Measurements from ENCODE around the gene KIF18A. TPM values are rescaled to one million over a fixed set of nuclear protein-coding genes. Genes with fewer than 3 reads are reported as not detected.

Gene KIF18A
- total RNA-seq, 1 donor from 2014 or later = 0.79 TPM

DNA sequence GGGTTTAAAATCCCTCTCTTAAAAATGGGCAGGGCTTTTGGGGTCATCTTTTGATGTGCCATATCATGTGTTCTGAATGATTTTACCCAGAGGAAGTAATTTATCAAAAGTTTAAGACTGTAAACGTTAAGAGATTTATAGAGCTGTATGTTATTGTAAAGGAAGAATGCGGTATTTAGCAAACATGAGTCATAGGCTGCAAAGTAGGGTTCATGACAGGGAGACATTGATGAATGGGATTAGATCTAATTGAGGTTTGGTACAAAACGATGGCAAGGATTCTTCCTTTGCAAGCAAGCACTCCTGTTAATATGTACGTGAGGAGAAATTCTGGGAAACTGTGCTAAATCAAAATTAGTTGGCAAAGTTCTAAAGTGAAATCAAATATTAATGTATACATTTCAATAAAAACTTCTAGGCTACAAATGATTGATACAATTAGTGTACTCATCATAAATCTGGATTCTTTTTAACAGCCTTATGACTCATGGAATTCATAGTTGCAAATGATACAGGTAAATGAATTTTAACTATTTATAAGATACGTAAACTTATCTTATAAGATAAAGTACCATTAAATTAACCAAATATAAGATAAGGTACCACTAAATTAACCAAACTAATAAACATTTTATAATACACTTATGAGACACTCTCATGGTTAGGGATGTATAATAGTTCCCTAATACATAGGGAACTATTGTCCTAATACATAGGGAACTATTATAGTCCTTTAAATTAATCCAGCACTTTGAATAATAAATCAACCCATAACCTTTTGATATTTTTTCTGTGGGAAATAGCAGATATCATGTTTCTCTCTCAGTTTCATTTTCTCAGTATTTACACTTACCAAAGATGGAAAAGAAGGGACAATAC, 58.4 kb downstream of the KIF18A start:
- TF ChIP-seq, protein P1, sequence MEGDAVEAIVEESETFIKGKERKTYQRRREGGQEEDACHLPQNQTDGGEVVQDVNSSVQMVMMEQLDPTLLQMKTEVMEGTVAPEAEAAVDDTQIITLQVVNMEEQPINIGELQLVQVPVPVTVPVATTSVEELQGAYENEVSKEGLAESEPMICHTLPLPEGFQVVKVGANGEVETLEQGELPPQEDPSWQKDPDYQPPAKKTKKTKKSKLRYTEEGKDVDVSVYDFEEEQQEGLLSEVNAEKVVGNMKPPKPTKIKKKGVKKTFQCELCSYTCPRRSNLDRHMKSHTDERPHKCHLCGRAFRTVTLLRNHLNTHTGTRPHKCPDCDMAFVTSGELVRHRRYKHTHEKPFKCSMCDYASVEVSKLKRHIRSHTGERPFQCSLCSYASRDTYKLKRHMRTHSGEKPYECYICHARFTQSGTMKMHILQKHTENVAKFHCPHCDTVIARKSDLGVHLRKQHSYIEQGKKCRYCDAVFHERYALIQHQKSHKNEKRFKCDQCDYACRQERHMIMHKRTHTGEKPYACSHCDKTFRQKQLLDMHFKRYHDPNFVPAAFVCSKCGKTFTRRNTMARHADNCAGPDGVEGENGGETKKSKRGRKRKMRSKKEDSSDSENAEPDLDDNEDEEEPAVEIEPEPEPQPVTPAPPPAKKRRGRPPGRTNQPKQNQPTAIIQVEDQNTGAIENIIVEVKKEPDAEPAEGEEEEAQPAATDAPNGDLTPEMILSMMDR (IDR thresholded peaks at IDR 0.05; ENCODE audit: insufficient read depth, low read length, severe bottlenecking) = no peak
- DNase-seq (ENCODE audit: low read depth) (peak; percentile 38), FAIRE-seq (no peak)
- H3K27me3 ChIP-seq (ENCODE audit: control insufficient read depth, insufficient read depth, low read length) = no peaks in the 10 kb centered on the region
- no peaks in the 10 kb centered on the region for H3K36me3 ChIP-seq (ENCODE audit: control insufficient read depth, insufficient read depth, low read length)
- no peak overlapping the region for H3K4me3 ChIP-seq (ENCODE audit: low read depth, low read length)

DNA sequence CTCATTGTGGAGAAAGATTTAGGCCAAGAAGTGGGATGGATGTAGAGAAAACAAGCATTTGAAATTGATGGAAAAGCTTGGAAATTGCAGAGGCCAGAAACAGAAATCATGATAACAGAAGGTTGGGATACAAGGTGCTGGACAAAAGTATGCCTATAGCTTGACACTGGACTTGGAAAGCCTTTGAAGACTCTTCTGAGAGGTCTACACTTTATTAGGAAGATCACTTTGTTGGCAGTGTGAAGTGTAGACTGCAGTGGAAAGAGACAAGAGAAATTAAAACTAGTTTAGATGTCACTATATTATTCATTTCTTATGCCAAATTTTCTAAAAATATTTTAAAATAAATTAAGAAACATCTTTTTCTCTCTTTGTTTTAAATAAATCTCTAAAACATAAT, 59.1 kb downstream of the KIF18A start:
- Histone ChIP-seq H3K27me3 (ENCODE audit: control insufficient read depth, insufficient read depth, low read length) (no peaks in the 10 kb centered on the region), H3K36me3 (ENCODE audit: control insufficient read depth, insufficient read depth, low read length) (no peaks in the 10 kb centered on the region), H3K4me3 (ENCODE audit: low read depth, low read length) (no peak overlapping the region)
- FAIRE-seq = no peak
- TF ChIP-seq, protein P1 (IDR thresholded peaks at IDR 0.05; ENCODE audit: insufficient read depth, low read length, severe bottlenecking) = no peak
- DNase-seq (ENCODE audit: low read depth) = no peak

DNA sequence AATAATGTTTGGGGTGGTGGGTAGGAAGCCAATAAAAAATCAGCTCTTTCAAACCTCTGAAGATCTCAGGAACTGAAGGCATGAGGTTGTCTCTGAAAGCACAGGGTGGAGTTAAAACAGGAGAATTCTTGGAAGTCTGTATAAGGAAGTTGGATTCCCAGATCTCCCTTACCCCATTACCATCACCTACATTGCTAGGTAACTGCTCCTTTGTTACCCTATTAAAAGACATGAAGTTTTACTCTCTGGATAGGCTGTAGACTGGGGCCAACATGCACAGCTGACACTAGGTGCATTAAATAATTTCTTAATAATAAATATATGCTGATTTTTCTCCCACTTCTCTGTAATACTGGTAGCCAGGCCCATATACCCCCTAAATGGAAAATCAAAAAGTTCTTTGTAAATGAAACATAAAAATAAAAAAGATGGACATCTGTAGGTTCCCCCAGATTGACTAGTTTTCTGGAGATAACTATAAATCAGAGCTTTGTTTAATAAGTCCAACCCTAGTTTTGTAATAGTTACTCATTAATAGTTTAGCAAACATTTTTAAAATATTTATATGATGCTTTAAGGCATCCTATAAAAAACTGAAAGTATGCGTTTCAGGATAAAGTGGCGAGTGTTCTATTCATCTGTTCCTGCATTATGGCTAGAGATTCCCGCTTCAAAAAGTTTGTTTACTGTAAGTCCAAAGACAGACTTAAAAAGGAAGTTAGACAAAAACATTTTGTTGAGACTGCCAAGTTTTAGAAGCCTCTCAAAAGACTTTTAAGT, 63.8 kb downstream of the KIF18A start:
- TF ChIP-seq, protein P1 (IDR thresholded peaks at IDR 0.05; ENCODE audit: insufficient read depth, low read length, severe bottlenecking) = no peak
- FAIRE-seq = no peak
- H3K27me3 ChIP-seq (ENCODE audit: control insufficient read depth, insufficient read depth, low read length) = no peaks in the 10 kb centered on the region
- DNase-seq (ENCODE audit: low read depth) = no peak
- H3K4me3 ChIP-seq (ENCODE audit: low read depth, low read length) = no peak overlapping the region
- H3K36me3 ChIP-seq (ENCODE audit: control insufficient read depth, insufficient read depth, low read length) = no peaks in the 10 kb centered on the region

DNA sequence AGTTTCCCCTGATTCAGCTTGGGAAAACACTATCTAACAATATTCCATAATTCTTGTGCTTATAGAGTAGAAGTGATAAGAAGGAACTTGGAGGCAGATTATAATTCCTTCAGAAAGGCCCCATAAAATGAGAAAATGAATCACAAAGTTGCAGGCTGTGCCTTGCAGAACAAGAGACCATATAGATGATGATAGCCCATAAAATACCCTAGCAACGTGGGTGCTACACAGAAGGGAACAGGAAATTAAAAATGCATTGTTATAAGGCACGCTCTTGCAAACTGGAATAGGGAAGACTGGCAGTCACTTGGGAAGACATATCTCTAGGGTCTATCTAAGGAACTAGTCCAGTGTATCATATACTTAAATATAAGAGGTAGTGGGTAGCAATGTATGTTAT, 67.6 kb downstream of the KIF18A start:
- DNase-seq (ENCODE audit: low read depth) = no peak
- FAIRE-seq = no peak
- no peaks in the 10 kb centered on the region for H3K36me3 ChIP-seq (ENCODE audit: control insufficient read depth, insufficient read depth, low read length)

DNA sequence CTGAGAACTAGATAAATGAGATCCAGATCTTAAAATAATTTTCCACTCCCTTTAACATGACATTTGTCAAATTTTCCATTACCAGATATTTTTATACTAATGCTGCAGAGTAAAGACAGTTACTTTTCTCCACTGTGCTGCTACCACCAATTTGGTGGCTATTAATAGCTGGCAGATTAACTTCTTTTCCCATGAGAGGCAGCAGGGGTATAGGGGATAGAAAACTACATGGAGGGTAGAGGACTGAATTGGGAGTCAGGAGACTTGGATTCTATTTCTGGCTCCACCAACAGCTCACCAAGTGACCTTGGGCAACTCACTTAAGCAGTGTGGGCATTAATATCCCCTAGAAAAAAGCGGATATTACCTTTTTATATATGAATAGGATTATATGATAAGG, 69.2 kb downstream of the KIF18A start:
- FAIRE-seq (no peak), DNase-seq (ENCODE audit: low read depth) (no peak)
- no peaks in the 10 kb centered on the region for H3K36me3 ChIP-seq (ENCODE audit: control insufficient read depth, insufficient read depth, low read length)
- no peak overlapping the region for H3K4me3 ChIP-seq (ENCODE audit: low read depth, low read length)
- TF ChIP-seq, protein P1 (IDR thresholded peaks at IDR 0.05; ENCODE audit: insufficient read depth, low read length, severe bottlenecking) = no peak
- no peaks in the 10 kb centered on the region for H3K27me3 ChIP-seq (ENCODE audit: control insufficient read depth, insufficient read depth, low read length)

More for the DNA sequence above, 67.6 kb downstream of the KIF18A start:
- TF ChIP-seq, protein P1 (IDR thresholded peaks at IDR 0.05; ENCODE audit: insufficient read depth, low read length, severe bottlenecking) = no peak
- Histone ChIP-seq H3K4me3 (ENCODE audit: low read depth, low read length) (no peak overlapping the region), H3K27me3 (ENCODE audit: control insufficient read depth, insufficient read depth, low read length) (no peaks in the 10 kb centered on the region)
